Measurements from ENCODE around the gene SLC7A4. TPM values are rescaled to one million over a fixed set of nuclear protein-coding genes. Genes with fewer than 3 reads are reported as not detected.
A peak's percentile ranks its signal among the peaks of the same experiment; 100 is the strongest.

Gene SLC7A4
- polyA plus RNA-seq, 1 experiment: 0.29 TPM

DNA sequence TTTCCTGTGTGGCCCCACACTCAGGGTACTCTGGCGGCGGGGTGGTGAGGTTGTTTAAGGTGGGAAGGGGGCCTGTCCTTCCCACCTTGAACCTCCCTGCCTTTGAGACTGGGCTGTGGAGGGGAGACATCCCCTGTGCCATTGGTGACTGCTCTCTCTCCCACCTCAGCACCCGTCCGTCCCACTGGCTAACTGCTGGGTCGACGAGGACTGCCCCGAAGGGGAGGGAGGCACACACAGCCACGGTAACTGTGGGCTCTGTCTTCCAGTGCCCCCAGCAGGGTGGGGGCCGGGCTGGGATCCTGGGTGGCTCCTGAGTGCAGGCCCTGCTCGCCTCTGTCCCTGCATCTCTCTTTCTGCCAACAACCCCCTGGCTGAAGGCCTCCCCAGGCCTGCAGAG is 9.9 kb downstream of the SLC7A4 start:
- CTCF ChIA-PET: no interaction called here
- TF ChIP-seq, protein P1, sequence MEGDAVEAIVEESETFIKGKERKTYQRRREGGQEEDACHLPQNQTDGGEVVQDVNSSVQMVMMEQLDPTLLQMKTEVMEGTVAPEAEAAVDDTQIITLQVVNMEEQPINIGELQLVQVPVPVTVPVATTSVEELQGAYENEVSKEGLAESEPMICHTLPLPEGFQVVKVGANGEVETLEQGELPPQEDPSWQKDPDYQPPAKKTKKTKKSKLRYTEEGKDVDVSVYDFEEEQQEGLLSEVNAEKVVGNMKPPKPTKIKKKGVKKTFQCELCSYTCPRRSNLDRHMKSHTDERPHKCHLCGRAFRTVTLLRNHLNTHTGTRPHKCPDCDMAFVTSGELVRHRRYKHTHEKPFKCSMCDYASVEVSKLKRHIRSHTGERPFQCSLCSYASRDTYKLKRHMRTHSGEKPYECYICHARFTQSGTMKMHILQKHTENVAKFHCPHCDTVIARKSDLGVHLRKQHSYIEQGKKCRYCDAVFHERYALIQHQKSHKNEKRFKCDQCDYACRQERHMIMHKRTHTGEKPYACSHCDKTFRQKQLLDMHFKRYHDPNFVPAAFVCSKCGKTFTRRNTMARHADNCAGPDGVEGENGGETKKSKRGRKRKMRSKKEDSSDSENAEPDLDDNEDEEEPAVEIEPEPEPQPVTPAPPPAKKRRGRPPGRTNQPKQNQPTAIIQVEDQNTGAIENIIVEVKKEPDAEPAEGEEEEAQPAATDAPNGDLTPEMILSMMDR (IDR thresholded peaks at IDR 0.05; ENCODE audit: insufficient read depth, low read depth, low read length): no peak
- Histone ChIP-seq H3K27me3 (ENCODE audit: control insufficient read depth, insufficient read depth, low read length) (no peaks in the 10 kb centered on the region), H3K4me3 (ENCODE audit: low read depth, low read length) (no peak overlapping the region), H3K36me3 (ENCODE audit: control insufficient read depth, insufficient read depth, low read length) (no peaks in the 10 kb centered on the region)
- POLR2A ChIA-PET: no interaction called here
- no peak for DNase-seq (ENCODE audit: low read depth)

DNA sequence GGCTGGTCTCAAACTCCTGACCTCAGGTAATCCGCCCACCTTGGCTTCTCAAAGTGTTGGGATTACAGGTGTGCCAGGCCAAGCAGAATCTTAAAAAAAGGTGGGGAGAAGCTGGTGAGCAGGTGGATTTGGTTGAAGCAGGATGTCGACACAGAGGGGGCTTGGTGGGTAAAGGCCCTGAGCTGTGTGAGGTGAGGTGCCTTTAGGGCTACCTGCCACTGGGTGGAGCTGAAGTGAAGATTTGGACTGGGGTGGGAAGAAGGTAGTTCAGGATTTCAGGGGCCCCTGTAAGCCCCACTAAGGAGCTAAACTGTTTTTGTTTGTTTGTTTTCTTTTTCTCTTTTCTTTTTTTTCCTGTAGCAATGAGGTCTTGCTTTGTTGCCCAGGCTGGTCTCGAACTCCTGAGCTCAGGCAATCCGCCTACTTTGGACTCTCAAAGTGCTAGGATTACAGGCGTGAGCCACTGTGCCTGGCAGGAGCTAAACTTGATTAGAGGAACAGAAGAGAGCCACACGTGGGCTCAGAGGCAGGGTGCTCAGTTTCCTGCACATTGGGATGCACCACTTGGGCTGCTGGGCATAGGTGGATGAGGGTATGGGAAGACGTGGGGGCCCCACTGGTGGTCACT is 11.4 kb downstream of the SLC7A4 start:
- ChIA-PET POLR2A (no interaction called here), CTCF (interaction anchor here (0.9 to 1.9 kb wide), 4 partner anchors 12 to 81 kb away, joined by 4 to 14 read pairs (median 6); partner anchors contain the start of gene SLC7A4)
- no peaks in the 10 kb centered on the region for H3K36me3 ChIP-seq (ENCODE audit: control insufficient read depth, insufficient read depth, low read length)
- no peak overlapping the region for H3K4me3 ChIP-seq (ENCODE audit: low read depth, low read length)
- DNase-seq (ENCODE audit: low read depth): no peak
- TF ChIP-seq, protein P1 (IDR thresholded peaks at IDR 0.05; ENCODE audit: insufficient read depth, low read depth, low read length): peak; percentile 53
- H3K27me3 ChIP-seq (ENCODE audit: control insufficient read depth, insufficient read depth, low read length): no peaks in the 10 kb centered on the region; the same call in 1 of the 2 replicates

DNA sequence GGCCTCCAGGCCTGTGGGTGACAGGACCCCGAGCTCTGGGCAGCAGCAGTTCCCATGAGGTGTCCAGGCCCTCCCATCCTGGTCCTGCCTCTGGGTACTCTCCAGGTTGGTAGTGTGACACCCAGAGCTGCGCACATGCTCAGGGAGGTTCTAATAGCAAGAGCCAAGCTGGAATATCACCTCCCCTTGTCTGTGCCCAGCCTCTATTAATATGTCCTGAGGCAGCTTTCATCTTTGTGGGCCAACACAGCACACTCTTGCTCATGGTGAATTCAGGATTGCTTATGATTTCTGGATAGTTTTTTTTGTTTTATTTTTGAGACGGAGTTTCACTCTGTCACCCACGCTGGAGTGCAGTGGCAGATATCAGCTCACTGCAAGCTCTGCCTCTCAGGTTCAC is 14.0 kb downstream of the SLC7A4 start:
- TF ChIP-seq, protein P1 (IDR thresholded peaks at IDR 0.05; ENCODE audit: insufficient read depth, low read depth, low read length): no peak
- Histone ChIP-seq H3K36me3 (ENCODE audit: control insufficient read depth, insufficient read depth, low read length) (no peaks in the 10 kb centered on the region), H3K4me3 (ENCODE audit: low read depth, low read length) (no peak overlapping the region), H3K27me3 (ENCODE audit: control insufficient read depth, insufficient read depth, low read length) (no peaks in the 10 kb centered on the region; the same call in 1 of the 2 replicates)
- no peak for DNase-seq (ENCODE audit: low read depth)
- ChIA-PET POLR2A (no interaction called here), CTCF (no interaction called here)

DNA sequence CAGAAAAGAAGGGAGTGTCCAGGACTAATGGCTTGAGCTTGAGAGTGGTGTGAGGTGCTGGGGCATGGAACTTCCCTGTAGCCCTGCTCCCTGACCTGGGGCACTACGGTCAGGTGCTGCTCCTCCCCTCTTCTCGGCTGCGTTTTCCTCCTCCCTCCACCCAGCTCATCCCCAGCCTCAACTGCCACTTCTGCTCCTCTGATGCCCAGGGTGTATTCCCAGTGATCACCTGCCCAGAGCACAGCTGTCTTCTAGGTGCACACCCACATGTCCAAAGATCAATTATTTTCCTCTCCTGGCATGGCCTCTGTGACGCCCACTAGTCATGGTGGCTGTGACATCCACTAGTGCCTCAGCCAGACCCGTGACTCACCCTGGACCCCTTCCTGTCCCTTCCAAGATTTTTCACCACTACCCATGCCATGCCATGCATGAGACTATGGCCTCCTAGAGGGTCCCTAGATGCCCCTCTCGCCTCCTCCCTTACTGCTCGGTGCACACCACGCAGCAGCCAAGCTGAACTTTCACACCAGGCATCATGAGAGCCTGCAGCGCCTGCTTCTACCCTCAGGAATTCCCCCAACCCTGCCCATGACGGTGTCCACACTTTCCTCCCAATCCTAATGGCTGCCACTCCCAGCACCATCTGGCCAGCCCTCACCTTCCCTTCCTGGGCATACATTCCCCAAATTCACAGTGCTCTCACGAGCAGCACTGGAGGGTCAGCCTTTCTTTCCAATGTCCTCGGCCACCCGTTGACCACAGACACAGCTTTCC is 15.5 kb downstream of the SLC7A4 start:
- CTCF ChIA-PET: no interaction called here
- no peak for DNase-seq (ENCODE audit: low read depth)
- H3K27me3 ChIP-seq (ENCODE audit: control insufficient read depth, insufficient read depth, low read length): no peaks in the 10 kb centered on the region; the same call in 1 of the 2 replicates
- no peaks in the 10 kb centered on the region for H3K36me3 ChIP-seq (ENCODE audit: control insufficient read depth, insufficient read depth, low read length)
- TF ChIP-seq, protein P1 (IDR thresholded peaks at IDR 0.05; ENCODE audit: insufficient read depth, low read depth, low read length): no peak
- no peak overlapping the region for H3K4me3 ChIP-seq (ENCODE audit: low read depth, low read length)
- POLR2A ChIA-PET: no interaction called here

DNA sequence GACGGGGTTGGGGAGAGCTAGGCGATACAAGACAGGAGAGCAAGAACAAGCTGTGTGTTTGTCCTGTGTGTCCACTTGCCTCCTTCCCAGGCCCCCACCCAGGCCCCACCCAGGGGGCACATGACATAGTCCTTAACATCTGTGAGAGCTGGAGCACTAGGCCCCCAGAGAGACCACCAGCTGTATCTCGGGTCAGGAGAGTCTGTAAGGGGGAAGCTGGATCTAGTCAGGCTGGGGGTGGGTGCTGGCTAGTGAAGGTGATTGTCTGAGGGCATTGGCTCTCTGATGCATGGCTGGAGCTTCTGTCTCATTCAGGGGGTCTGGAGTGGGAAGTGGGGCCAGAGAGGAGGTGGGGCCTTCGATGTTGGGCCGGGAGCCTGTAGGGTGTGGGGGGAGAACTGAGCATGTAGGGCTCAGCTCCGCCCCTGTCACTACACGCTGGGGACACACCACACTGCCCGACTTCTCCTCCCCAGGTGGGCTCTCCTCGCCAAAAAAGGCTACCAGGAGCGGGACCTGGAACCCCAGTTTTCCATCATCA is 16.8 kb downstream of the SLC7A4 start:
- DNase-seq (ENCODE audit: low read depth): no peak
- Histone ChIP-seq H3K27me3 (ENCODE audit: control insufficient read depth, insufficient read depth, low read length) (no peaks in the 10 kb centered on the region; the same call in 1 of the 2 replicates), H3K4me3 (ENCODE audit: low read depth, low read length) (no peak overlapping the region; the same call in 1 of the 2 replicates), H3K36me3 (ENCODE audit: control insufficient read depth, insufficient read depth, low read length) (no peaks in the 10 kb centered on the region)
- POLR2A ChIA-PET: no interaction called here
- CTCF ChIA-PET: interaction anchor here (0.7 to 1.6 kb wide), 3 partner anchors 13 to 54 kb away, joined by 3 to 4 read pairs (median 3); partner anchors contain the start of gene THAP7
- TF ChIP-seq, protein P1 (IDR thresholded peaks at IDR 0.05; ENCODE audit: insufficient read depth, low read depth, low read length): no peak
